Gastroesophageal sphincter (tissue), 3 donors: ENCODE results near the gene SMAGP.
"Not testable (repeated sequence)": the region's sequence is repeated elsewhere in the genome, so short reads cannot be mapped to it uniquely, and the experiment has no call there.

Source experiments
- CTCF ChIP-seq, 4 experiments: fragments of 200-600 bp in 2 of 4; fragments of 450-650 bp in 2 of 4; sonication (generic) in 1 of 4; IDR thresholded peaks; one replicate each; pipeline ENCODE4 v1.5.1; 2017 to 2019; ENCODE audit warnings: antibody characterized with exemption in 4 of 4, mild to moderate bottlenecking in 2 of 4, moderate library complexity in 2 of 4
- POLR2AphosphoS5 ChIP-seq: sonication (generic); formaldehyde crosslinking; IDR thresholded peaks from one replicate; pipeline ENCODE4 v1.6.1; 2017; ENCODE audit warnings: antibody characterized with exemption

DNA sequence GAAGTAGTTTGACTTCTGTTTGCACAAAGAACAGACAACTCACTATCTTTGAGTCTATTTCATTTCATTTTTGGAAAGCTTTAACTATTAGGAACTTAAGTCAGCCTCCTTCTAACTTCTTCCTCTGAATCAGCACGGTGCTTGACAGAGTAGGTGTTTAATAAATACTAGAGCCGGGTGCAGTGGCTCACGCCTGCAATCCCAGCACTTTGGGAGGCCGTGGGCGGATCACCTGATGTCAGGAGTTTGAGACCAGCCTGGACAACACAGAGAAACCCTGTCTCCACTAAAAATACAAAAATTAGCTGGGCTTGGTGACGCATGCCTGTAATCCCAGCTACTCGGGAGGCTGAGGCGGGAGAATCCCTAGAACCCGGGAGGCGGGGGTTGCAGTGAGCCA, 30.6 kb upstream of the SMAGP start:
- not testable (repeated sequence) for TF ChIP-seq CTCF (IDR thresholded peaks at IDR 0.05); POLR2AphosphoS5
